Pancreas (tissue), 10 donors: Measurements from ENCODE around the gene CR1. TPM values are rescaled to one million over a fixed set of nuclear protein-coding genes. Genes with fewer than 3 reads are reported as not detected.
"Not testable (repeated sequence)": the region's sequence is repeated elsewhere in the genome, so short reads cannot be mapped to it uniquely, and the experiment has no call there.

Experiments
- ATAC-seq, 4 donors: fragments of 200-7000 bp; cut with Tn5 transposase; one replicate each; pipeline versions ENCODE4 v1.8.0 to v1.9.1; 2020; ENCODE audit warnings: mild to moderate bottlenecking in 4 of 4, moderate library complexity in 4 of 4
- DNase-seq, 6 donors: peaks; one replicate each; pipeline ENCODE4 v3.0.0-alpha.2; 2020
- FAIRE-seq: peaks from 2 replicates; lab custom pipeline; 2012; peaks lifted over from hg19 to GRCh38; lab: Jason Lieb, UNC
- H3K27ac ChIP-seq, 4 donors: fragments of 200-600 bp; sonication (generic); 1 replicate in 3 of 4; 2 replicates in 1 of 4; pipeline versions ENCODE4 v1.5.0 to v1.8.0; 2020
- H3K27me3 ChIP-seq, 4 donors: fragments of 200-600 bp; one replicate each; pipeline ENCODE4 v1.8.0; 2021
- H3K36me3 ChIP-seq, 3 donors: fragments of 200-600 bp; sonication (generic) in 1 of 3; one replicate each; pipeline versions ENCODE4 v1.5.0 to v1.8.0; 2020 to 2021
- H3K4me1 ChIP-seq, 3 donors: fragments of 200-600 bp; one replicate each; pipeline ENCODE4 v1.8.0; 2021
- H3K4me3 ChIP-seq, 4 donors: fragments of 200-600 bp; sonication (generic) in 2 of 4; one replicate each; pipeline versions ENCODE4 v1.5.0 to v1.8.0; 2020 to 2021
- H3K9me3 ChIP-seq, 4 donors: fragments of 200-600 bp; one replicate each; pipeline ENCODE4 v1.8.0; 2021
- WGBS, 2 donors: extraction: QIAGEN DNeasy Blood & Tissue Kit; methylation state at CpG; one replicate each; pipeline ENCODE4 v1.1.7; 2013; 5-methylcytosine and 5-hydroxymethylcytosine counted together
- intact Hi-C, 3 donors: fragments of 100-400 bp; cut with DNase I; formaldehyde crosslinking; loops; one replicate each; pipeline versions ENCODE4 v1.11.1 to v1.14.2; 2022
- polyA plus RNA-seq, 2 donors: library from polyadenylated mRNA; stranded (reverse); fragments of 200-250 nt; gene quantifications; one replicate each; pipeline ENCODE4 v1.2.3, GENCODE V29; 2013
- total RNA-seq, 6 donors: library from RNA; stranded (reverse); fragmentation: NEBNext Ultra II Directional in 4 of 6; extraction: Animal tissue kit (Norgen Biotek cat#: 25700) in 4 of 6; gene quantifications; one replicate each; pipeline versions ENCODE4 v1.2.1 to v1.2.4, GENCODE V29; 2021 to 2023
- TF ChIP-seq, protein P1 (sequence below), 4 donors: fragments of 200-600 bp; sonication (generic) in 3 of 4; IDR thresholded peaks; one replicate each; pipeline versions ENCODE4 v1.5.0 to v1.8.0; 2021; ENCODE audit warnings: antibody characterized with exemption in 4 of 4
- donor health status: healthy with polysubstance abuse.
- donor health status: DM: no; HTN: no; CAD: no; lungs with moderate emphysema.
- donor health status: DM: no; HTN: no; CAD: no.
- donor health status: control.
- donor health status: control.
- donor health status: Bipolar disorder and iron deficiency.
- donor health status: DM: yes; HTN: yes; CAD: no.
- donor health status: DM: no; HTN: no; CAD: no.
- donor health status: DM: no; HTN: no; CAD: no.
- donor health status: DM: yes; HTN: yes; CAD: no.

Gene CR1
- total and polyA plus RNA-seq, 8 donors: 0.05 to 4.7 (median 0.29) TPM

DNA sequence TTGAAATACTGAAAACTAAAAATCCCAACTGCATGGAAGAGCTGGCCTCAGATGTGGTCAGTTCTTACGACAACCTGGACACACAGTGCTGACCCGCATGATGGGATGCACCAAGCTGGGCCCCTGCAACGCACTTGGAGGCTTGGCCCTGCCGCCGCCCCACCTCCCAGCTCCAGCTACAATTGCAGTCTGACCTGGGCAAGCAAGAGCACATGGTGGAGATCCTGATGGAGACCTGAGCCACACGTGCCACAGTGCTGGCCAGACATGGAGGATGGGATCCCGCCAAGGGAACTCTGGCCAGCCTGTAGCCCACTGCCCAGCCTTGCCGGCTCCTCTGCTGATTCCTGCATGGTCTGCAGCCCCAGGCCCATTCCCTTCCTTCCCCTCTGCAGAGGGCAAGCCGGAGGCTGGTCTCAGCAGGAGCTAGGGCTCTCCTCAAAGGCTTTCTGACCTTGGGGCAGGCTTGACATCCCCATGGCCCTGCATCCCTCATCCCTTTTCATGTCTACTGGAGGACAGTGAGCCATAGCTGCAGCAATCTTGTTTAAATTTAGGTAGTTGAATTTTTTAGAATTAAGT, 163.0 kb downstream of the CR1 start:
- H3K27me3 ChIP-seq: no peaks in the 10 kb centered on the region
- TF ChIP-seq, protein P1, sequence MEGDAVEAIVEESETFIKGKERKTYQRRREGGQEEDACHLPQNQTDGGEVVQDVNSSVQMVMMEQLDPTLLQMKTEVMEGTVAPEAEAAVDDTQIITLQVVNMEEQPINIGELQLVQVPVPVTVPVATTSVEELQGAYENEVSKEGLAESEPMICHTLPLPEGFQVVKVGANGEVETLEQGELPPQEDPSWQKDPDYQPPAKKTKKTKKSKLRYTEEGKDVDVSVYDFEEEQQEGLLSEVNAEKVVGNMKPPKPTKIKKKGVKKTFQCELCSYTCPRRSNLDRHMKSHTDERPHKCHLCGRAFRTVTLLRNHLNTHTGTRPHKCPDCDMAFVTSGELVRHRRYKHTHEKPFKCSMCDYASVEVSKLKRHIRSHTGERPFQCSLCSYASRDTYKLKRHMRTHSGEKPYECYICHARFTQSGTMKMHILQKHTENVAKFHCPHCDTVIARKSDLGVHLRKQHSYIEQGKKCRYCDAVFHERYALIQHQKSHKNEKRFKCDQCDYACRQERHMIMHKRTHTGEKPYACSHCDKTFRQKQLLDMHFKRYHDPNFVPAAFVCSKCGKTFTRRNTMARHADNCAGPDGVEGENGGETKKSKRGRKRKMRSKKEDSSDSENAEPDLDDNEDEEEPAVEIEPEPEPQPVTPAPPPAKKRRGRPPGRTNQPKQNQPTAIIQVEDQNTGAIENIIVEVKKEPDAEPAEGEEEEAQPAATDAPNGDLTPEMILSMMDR (IDR thresholded peaks at IDR 0.05): no peak
- intact Hi-C loops: no loop called here
- no peaks in the 10 kb centered on the region for H3K9me3 ChIP-seq
- no peak overlapping the region for H3K4me3 ChIP-seq
- WGBS, 2 donors: 78 to 82% methylated on average over 8 to 9 of the region's 9 CpGs
- no peaks in the 10 kb centered on the region for H3K4me1 ChIP-seq
- no peak for ATAC-seq
- no peak overlapping the region for H3K27ac ChIP-seq
- no peaks in the 10 kb centered on the region for H3K36me3 ChIP-seq
- FAIRE-seq: no peak
- no peak for DNase-seq

DNA sequence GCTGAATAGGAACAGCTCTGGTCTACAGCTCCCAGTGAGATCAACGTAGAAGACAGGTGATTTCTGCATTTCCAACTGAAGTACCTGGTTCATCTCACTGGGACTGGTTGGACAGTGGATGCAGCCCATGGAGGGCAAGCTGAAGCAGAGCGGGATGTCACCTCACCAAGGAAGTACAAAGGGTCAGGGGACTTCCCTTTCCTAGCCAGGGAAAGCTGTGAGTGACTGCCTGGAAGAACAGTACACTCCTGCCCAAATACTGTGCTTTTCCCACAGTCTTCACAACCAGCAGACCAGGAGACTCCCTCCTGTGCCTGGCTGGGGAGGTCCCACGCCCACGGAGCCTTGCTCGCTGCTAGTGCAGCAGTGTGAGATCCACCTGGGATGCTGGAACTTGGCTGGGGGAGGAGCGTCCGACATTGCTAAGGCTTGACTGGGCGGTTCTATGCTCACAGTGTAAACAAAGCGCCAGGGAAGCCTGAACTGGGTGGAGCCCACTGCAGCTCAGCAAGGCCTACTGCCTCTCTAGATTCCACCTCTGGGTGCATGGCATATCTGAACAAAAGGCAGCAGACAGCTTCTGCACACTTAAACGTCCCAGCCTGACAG, 163.7 kb downstream of the CR1 start:
- peak in 1 of 4 donors; percentile 55 for ATAC-seq
- intact Hi-C loops: no loop called here
- TF ChIP-seq, protein P1 (IDR thresholded peaks at IDR 0.05): no peak
- Histone ChIP-seq H3K36me3 (no peaks in the 10 kb centered on the region), H3K9me3 (no peaks in the 10 kb centered on the region), H3K4me3 (no peak overlapping the region), H3K27me3 (no peaks in the 10 kb centered on the region), H3K27ac (no peak overlapping the region), H3K4me1 (no peaks in the 10 kb centered on the region)
- DNase-seq: no peak
- WGBS, 2 donors: 58 to 74% methylated on average over 10 of the region's 10 CpGs
- FAIRE-seq: no peak

DNA sequence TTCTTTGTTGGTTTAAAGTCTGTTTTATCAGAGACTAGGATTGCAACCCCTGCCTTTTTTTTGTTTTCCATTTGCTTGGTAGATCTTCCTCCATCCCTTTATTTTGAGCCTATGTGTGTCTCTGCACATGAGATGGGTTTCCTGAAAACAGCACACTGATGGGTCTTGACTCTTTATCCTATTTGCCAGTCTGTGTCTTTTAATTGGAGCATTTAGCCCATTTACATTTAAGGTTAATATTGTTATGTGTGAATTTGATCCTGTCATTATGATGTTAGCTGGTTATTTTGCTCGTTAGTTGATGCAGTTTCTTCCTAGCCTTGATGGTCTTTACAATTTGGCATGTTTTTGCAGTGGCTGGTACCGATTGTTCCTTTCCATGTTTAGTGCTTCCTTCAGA, 165.5 kb downstream of the CR1 start:
- H3K4me1 ChIP-seq, DNase-seq, H3K4me3 ChIP-seq, intact Hi-C loops, FAIRE-seq, H3K27me3 ChIP-seq, H3K36me3 ChIP-seq, H3K9me3 ChIP-seq, ATAC-seq, H3K27ac ChIP-seq: not testable (repeated sequence)
- WGBS, 2 donors: 100% methylated on average over 1 of the region's 2 CpGs

DNA sequence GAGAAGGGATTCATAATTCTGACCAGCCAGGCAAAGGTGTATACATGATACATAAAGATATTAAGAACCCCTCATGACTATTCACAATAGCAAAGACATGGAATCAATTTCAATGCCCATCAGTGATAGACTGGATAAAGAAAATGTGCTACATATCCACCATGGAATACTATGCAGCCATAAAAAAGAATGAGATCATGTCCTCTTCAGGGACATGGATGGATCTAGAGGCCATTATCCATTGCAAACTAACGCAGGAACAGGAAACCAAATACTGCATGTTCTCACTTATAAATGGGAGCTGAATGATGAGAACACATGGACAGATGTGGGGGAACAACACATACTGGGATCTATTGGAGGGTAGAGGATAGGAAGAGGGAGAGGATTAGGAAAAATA, 170.4 kb downstream of the CR1 start:
- intact Hi-C loops: no loop called here
- Histone ChIP-seq H3K27me3 (peaks cover 0 to 38% (median 2%) of the 10 kb centered on the region in 4 donors), H3K27ac (no peak overlapping the region), H3K9me3 (no peaks in the 10 kb centered on the region), H3K4me1 (peaks cover 0 to 5% (median 0%) of the 10 kb centered on the region in 3 donors), H3K4me3 (no peak overlapping the region), H3K36me3 (no peaks in the 10 kb centered on the region)
- DNase-seq (no peak), ATAC-seq (no peak), FAIRE-seq (no peak)
- TF ChIP-seq, protein P1 (IDR thresholded peaks at IDR 0.05): no peak
- 55 to 78% methylated on average over 1 of the region's 1 CpG for whole genome bisulfite sequencing, 2 donors

DNA sequence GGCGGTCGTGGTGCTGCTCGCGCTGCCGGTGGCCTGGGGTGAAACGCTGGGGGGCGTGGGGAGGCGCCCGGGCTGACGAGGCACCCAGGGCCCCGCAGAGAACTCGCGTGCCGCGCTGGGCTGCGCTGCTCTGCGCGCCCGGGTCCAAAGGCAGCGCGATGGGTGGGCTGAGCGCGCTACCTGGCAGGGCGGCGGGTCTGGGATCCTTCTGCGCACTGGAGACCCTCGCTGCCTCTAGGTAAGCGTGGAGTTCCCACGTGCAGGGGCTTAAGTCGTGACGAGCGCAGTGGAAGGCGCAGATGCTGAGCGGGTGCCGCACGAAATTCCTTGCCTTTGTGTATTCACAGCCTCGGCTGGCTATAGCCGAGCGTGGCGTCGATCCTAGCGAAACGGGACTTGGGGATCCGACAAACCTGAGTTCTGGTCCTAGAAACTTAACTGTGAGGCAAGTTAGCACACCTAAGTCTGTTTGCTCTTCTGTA, 173.6 kb downstream of the CR1 start:
- Histone ChIP-seq H3K27me3 (peaks cover 0 to 45% (median 6%) of the 10 kb centered on the region in 4 donors), H3K4me1 (peaks cover 0 to 5% (median 0%) of the 10 kb centered on the region in 3 donors), H3K36me3 (no peaks in the 10 kb centered on the region), H3K4me3 (peak overlapping the region in 1 of 4 donors; percentile 14), H3K27ac (no peak overlapping the region), H3K9me3 (no peaks in the 10 kb centered on the region)
- peak in 1 of 6 donors; percentile 45 for DNase-seq
- FAIRE-seq: no peak
- intact Hi-C loops: no loop called here
- WGBS, 2 donors: 4 to 5% methylated on average over 44 of the region's 44 CpGs
- peak in 1 of 4 donors; percentile 11 for ATAC-seq
- TF ChIP-seq, protein P1 (IDR thresholded peaks at IDR 0.05): no peak
